Measurements from ENCODE around the gene LZTS2.

LZTS2 gene

DNA sequence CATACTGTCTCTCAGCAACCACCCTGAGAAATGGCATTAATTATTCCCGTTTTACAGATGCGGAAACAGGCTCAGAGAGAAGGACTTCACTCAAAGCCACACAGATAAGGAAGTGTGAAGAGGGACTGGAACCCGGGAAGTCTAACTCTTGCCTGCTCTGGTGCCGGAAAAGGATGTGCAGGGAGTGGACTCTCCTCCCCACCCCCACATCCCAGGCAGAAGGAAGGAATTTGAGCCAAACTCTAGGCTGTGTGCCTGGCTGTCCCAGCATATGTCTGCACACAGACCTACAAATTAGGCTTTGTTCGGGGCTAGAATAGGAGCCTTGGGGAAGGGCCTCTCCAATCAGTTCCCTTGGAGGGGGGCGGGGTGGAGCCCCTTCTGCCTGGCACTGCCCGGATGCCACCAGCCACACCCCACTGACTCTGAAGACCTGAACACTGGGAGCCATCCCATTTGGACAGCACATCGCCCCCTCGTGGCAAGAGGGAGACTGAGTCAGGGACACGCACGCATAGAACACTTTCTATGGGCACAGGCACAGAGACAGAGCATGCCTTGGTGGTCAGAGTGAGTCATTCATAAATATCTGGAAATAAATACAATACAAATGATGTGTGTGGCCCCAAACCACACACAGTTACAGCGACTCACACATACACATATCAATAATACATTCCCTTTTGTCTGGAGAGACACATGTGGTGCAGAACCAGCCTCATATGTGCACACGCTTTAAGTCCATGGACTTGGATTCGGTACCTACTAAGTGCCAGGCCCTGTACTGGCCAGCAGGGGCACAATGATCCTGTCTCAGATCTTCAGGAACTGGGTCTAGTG, 13.1 kb downstream of the LZTS2 start:
- DNase-seq (ENCODE audit: low read depth in 2 of 2), result peak; percentile 32 to 55

DNA sequence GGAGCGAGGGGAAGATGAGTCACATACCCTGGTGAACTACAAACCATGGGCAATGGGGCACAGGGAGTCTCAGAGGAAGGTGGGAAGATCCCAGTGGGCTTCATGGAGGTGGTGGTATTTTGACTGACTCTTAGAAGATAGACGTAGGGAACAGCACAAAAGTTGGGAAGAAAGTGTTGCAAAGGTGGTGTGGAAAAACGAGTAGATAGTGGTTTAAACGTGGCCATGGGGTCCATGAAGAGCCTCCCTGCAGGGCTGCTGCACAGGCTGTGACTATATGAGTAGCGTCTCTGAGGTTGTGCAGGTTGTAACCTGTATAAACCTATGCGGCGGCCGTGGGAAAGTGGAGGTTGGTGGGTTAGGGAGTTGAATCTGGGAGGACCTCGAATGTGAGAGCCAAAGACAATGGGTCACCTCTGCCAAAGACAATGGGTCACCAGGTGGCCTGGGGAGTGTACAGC, 13.8 kb downstream of the LZTS2 start:
- DNase-seq (ENCODE audit: low read depth in 2 of 2), result no peak

DNA sequence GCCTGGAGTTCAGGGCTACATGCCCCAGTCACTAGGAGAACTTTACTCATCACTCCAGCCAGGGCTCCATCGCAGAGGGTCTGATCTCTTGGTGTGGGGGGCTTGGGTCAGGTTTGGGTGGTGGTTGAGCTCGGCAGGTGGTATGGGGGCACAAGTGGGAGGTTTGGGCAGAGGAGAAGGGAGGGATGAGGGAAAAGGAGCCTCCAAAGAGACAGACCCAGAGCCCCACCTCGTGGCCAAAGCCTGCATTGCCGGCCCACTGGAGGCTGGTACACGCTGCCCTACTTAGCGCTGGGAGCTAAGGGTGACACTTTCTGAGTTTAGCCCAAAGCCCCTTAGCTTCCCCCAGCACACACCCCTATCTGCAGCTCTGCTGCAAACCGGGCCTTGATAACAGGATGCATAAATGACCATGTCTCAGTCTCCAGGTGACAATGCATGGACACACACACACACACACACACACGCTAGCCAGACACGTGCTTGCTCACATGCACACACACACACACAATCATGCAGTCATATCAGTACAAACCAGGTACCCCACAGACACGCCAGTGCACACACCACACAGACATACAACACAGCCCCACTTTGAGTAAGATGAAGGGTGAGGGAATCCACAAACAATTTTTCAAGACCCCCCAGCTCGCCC, 14.7 kb downstream of the LZTS2 start:
- DNase-seq (ENCODE audit: low read depth in 2 of 2), result peak; percentile 32 to 36

DNA sequence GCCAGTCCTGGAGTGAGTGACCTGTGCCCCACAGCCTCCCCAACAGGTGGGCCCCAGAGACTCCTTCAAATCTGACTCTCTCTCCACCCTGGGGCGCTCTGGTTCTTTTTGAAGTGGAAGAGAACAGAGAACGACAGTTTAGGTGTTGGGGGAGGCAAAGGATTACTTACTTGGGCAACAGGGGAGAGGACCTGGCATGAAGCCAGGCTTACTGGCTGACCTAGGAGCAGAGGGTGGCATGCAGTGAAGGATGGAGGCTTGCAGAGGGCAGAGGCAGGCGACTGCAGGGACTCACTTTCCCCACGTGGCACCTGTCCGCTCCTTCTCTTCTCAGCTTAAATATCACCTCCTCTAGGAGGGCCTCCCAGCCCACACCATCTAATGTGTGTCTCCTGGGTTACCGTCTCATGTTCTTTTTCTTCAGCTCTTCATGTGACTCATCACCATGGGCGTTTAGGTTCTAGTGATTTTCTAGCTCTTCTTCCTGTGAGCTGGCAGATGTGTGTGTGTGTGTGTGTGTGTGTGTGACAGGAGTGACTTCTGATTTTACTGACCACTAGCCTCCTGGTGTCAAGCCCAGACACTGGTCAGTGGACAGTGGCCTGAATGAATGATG, 15.5 kb downstream of the LZTS2 start:
- DNase-seq (ENCODE audit: low read depth in 2 of 2), result no peak

DNA sequence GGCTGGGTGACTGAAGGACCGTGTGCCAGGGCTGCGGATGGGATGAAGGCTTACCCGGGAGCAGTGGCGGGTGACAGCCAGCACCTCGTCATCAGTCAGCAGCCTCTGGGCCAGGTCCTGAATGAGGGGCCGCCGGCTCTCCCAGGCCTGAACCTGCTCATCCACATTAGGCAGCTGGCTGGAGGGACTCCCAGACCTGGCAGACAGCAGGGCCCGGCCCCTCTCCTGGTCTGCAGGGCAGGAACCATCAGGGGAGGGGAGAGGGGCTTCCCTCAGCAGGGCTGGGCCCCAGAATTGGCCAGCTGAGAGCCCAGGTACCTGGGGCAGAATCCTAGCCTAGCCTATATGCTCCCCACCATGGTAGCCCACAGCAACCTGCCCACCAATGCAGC, 16.0 kb downstream of the LZTS2 start:
- DNase-seq (ENCODE audit: low read depth in 2 of 2), result no peak

DNA sequence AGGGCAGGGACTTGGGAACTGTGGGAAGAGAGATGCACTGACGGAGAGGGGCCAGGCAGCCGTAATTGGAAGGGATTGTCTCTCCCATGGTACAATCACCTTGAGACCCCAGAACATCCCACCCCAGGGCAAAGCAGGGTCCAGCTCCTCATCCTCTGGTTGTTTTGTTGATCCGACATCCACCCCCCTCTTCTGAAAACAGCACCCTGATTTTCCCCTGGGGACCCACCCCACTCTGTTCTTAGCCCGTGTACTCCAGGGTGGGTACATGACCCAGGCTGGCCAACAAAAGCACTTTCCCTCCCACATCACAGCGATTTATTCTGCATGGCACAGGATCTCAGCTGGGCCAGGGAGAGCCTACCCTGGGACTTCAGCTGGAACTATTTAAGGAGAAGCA, 17.2 kb downstream of the LZTS2 start:
- DNase-seq (ENCODE audit: low read depth in 2 of 2), result no peak

DNA sequence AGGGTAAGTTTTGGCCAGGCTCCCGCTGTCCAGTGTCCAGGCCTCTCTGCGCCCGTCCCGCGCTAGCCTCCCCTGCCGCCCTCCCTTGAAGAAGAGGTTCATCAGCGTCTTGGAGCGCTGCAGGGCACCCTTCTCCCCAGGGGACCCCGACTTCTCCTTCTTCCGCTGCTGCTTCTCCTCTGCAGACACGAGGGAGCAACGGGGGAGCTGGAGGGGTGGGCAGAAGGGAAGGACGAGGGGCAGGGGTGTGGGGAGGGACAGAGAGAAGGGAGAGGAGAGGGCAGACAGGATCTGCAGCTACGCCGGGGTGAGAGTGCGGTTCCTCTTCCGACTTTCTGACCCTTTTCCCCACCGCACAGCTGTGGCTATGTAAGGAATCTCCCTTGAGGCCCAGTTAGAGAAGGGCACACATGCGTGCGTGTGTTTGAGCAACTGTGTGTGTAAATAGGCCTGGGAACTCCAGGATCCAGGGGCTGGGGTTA, 18.6 kb downstream of the LZTS2 start:
- no peak for DNase-seq (ENCODE audit: low read depth in 2 of 2)

DNA sequence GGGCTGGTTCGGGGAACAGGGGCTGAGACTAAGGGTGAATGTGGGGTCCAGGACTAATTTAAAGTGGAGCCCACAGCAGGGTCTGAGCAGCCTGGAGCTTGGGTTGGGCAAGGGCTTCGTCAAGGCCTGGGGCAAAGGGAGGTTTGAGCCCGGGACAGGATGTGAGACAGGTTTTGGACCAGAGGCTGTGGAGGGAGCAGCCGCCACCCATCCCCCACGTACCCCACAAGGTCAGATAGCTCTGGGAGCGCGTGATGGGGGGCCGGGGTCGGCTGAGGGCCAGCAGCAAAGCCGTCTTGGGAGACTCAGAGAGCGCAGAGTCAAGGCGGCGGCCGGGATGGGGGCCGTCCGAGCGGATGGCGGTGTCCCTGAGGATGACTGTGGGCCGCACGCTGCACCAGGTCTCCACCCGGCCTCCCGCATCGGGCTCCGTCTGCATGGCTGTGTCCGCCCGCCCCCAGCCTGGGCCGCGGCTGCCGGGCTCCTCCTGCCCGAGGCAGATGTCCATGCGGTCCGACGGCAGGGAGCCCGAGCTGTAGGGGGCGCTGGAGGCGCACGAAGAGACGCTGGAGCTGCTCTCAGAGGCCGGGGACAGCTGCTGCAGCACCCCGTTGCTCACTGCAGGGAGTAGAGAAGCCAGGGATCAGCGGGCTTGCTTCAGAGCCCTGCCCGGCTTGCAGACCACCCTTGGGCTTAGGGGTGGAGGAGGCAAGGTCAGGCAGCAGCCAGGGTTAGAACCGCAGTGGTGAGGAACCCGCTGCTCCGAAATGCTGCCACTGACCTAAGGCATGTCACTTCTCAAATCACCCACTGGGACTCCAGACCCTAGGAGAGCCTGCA, 19.2 kb downstream of the LZTS2 start:
- peak; percentile 31 to 52 for DNase-seq (ENCODE audit: low read depth in 2 of 2)

DNA sequence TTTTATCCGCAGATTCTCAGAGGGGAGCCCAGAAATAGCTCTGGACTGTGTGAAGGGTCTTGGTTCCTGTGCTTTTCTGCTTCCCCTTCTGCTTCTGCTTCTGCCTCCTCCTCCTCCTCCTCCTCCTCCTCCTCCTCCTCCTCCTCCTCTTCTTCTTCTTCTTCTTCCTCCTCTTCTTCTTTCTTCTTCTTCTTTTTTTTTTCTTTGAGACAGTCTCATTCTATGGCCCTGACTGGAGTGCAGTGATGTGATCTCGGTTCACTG, 19.8 kb downstream of the LZTS2 start:
- DNase-seq (ENCODE audit: low read depth in 2 of 2), result no peak

DNA sequence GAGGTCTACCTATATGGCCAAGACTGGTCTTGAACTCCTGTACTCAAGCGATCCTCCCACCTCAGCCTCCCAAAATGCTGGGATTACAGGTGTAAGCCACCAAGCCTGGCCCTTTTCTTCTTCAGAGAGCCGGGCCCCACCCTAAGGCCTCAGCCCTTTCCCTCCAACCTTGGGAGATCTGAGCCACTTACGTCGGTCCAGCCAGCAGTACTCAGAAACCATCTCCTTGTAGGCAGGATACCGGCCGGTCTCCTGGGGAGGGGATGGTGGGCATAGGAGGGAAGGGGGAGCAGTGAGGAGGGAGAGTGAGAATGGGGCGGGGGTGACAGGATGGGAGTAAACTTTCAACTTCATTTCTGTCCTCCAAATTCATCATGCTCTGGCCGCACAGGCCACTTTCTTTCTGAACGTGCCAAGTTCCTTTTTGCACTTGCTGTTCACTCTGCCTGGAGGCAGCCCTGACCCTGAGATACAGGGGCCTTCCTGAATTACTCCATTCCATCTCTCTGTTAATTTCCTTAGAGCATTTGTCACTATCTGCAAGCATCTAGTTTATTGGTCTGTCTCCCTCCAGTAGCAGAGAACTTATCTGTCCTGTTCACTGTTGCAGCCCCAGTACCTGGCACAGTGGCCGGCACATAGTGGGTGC, 20.9 kb downstream of the LZTS2 start:
- no peak for DNase-seq (ENCODE audit: low read depth in 2 of 2)

DNA sequence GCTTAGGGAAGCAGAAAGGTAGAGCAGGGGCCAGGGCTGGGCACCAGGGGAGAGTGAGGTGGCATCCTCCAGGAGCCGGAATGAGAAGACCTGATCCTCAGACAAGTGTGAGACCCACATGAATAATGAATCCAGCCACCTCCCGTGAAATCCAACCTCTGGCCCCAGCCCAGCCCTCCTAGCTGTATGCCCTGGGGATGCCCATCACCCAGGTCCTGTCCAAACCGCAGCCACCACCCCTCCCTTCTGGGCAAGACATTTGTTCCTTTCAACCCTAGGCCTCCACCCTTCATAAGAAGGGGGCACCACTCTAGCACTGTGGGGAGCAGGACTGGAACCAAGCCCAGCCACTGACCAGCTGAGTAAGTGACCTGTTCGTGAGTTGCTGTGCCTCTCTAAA, 21.6 kb downstream of the LZTS2 start:
- DNase-seq (ENCODE audit: low read depth in 2 of 2), result no peak

DNA sequence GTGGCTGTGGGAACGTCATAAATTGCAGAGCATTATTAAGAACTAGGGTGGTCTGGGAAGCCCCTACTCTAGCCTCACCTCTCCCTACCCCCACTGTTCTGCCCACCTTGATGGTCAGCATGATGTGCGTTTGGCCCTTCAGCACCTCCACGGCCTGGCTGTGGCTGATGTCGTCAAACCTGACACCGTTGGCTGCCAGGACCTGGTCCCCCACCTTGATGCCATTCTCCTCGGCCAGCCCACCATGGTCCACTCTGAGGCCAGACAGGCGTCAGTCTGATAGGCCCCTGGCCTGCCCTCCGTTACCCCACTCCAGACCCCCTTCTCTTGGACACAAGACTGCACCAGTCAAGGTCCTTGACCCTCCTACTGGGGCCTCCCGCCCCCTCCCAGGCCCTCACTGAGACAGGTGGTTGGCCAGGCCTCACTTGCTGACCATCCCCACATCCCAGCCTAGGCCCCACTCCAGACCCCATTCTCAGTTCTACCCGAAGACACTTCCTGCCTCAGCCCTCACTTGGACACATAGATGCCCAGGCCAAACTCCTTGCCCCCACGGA, 22.2 kb downstream of the LZTS2 start:
- no peak for DNase-seq (ENCODE audit: low read depth in 2 of 2)

DNA sequence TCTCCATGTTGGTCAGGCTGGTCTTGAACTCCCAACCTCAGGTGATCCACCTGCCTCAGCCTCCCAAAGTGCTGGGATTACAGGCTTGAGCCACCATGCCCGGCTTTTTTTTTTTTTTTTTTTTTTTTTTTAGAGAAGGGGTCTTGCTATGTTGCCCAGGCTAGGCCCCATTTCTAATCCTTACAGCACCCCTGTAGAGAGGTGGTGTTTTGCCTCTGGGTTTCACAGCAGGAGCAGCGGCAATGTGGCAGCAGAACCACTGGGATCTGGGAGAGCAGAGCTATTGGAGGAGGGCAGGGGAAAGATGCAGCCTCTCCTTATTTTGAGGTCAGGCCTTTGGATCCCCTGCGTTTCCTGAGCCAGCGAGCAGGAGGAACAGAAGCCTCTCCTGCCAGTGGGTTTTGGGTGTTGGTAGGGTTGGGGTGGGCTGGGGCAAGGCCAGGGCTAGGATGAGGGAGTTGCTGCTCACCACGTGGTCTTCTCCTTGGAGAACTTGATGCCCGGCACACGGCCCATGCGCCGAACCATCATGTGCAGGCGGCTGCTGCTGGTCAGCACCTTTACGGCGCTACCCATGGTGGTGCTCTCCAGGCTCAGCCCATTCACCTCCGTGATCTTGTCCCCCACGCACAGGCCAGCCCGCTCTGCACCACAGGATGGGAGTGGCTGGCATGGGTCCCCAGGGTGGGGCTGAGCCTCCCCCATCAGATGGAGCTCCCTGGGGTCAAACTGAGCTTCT, 23.5 kb downstream of the LZTS2 start:
- DNase-seq (ENCODE audit: low read depth in 2 of 2), result no peak

DNA sequence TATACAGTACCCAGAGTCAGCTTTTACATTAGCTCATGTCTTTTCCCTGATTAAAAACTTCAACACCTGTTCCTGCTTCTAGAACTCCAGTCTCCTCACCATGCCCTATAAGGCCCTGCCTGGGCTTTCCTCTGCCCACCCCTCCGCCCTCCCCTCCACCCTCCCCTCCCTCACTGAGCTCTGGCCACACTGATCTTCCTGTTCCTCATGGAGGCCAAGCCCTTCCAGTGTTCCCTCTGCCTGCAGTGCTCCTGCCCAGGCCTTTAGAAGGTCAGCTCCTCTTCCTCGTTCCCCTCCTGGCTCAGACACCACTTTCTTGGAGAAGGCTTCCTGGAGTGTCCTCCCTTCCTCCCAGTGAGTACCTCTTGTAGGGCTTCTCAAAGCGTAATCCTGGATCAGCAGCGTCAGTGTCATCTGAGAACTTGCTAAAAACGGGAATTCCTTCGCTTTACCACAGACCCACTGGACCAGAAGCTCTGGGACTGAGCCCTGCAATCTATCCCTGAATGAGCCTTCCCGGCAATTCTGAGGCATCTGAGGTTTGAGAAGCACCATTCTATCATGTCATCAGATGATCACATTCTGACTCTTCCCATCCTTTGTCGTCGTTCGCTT, 27.6 kb downstream of the LZTS2 start:
- no peak for DNase-seq (ENCODE audit: low read depth in 2 of 2)

DNA sequence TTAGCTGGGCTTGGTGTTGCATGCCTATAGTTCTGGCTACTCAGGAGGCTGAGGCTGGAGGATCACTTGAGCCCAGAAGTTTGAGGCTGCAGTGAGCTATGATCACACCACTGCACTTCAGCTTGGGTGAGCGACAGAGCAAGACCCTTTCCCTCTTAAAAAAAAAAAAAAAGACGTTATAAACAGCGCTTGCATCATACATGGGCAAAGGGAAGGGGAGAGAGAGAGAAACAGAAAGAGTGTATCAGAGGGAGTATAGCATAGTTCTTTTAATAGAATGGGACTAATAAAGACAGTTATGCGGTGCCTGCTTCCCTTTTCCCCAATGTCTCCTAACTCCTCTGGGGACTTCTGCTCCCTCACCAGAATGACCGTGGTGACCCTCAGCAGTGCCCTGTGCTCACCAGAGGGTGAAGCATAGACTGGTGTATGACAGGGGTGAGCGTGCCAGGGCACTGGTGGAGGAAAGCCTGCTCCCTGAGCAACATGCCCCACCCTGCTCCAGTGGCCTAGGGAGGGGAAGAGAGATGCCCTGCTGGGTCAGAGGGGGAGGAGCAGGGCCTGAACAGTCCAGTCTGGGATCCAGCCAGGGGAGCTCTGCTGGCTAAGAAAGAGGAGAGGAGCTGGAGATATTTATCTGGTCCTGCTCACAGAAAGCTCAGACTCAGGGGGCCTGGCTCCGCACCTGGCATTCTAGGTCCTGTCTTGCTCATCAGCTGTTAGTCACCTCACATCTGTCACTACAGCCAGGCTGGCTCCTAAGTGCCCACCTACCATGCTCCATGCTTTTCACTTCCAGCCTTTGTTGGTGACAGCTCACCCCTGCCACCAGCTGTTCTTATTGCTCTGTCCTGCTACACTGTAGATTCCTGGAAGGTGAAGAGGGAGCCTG, 29.1 kb downstream of the LZTS2 start:
- DNase-seq (ENCODE audit: low read depth in 2 of 2), result no peak

DNA sequence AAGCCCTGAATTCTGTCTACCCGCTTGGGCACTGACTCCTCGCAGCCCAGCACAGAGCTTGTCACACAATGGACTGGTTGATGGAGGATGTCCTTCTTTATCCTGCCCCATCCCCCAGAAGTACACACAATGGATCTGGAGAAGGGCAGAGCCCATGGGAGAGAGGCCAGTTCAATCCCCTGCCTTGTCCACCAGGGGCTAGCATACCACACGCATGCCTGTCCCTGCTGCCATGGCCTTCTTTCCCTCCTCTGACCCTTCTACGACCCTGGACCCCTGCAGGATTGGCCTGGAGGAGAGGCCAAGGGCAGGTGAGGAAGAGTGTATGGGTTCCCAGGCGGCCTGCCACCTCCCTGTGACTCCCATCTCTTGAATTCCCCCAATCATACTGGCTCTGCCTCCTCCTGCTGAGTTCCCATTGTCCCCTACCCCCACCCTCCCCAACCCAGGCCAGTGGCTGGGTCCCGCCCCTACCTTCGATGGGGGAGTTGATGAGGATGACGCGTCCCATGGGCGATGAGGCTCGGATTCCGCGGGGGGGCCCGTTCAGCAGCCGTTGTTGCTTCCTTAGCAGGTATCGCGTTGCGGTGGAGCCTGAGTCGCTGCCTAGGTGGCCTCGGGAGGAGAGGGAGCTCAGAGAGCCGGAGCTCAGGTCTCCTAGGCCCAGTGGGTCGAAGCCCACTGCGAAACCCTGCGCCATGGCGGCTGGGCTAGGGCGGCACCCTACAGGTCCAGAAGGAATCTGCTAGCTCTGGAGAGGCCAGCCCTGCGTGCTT, 30.1 kb downstream of the LZTS2 start:
- no peak for DNase-seq (ENCODE audit: low read depth in 2 of 2)

DNA sequence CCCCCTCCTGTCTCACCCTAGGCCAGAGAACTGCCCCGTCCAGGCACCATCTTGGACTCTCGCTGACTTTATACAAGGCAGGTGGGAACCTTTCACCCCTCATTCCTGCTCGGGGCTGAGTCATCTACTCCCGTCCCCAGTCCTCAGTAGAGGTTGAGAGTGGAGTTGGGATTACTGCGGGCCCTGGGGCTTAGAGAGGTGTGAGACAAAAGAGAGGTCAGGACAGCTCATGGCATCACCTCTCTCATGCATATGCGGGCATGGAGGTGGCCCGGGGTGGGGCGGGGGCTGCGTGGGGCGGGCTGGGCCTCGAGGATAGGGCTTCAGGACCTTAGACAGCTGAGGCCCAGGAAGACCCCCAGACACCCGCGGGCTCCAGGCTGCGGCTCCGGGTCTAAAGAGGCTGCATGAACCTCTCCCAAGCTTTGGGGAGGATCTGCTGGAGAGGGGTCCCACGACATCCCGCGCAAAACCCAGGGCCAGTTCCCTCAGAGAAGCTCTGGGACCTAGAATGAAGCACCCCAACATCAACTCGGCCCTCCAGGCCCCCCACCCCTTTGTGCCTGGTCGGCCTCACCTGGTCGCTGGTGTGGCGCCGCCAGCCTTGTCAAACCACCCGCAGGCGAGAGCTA, 31.0 kb downstream of the LZTS2 start:
- DNase-seq (ENCODE audit: low read depth in 2 of 2), result no peak

Data from stimulated activated CD8-positive, alpha-beta memory T cell treated with anti-CD3 and anti-CD28 coated beads, Interleukin-15, amount 100 ng/mL, for 4 hours (primary cell).